T47D (cell line): ENCODE data around the gene RLN3.
A peak's percentile ranks its signal among the peaks of the same experiment; 100 is the strongest.

Experiments
- DNase-seq, 2 experiments: peaks; one replicate each; pipeline versions ENCODE4 v3.0.0 to v3.0.0-alpha.2; 2011 to 2012; ENCODE audit warnings: low read depth in 1 of 2, low spot score in 1 of 2
- JUND ChIP-seq: IDR thresholded peaks from 2 replicates; pipeline ENCODE4 v1.6.1; 2012; ENCODE audit warnings: low read depth
- in situ Hi-C: cut with HindIII; loops from 2 replicates; pipeline ENCODE4 v1.10.0; 2016; ENCODE audit warnings: low sequenced_read_pairs, low pct_unique_long_range_greater_than_20kb

The RLN3 gene

DNA sequence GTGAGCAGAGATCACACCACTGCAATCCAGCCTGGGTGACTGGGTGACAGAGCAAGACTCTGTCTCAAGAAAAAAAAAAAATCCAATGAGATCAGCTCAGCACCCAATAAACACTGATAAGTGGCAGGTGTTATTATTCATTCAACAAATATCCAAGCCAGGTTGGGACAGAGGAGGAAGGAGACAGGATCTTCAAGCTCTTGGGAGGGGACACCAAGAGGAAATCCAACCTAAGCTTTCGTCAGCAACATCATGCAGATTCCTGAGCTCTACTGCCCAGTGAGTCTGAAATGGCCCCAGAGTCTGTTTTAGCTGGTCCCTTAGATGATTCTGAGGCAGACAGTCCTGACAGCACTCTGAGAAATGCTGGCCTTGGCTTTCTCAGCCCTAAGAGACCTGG is 29.5 kb upstream of the RLN3 start:
- no peak for TF ChIP-seq JUND
- in situ Hi-C loops: no loop called here
- no peak for DNase-seq

DNA sequence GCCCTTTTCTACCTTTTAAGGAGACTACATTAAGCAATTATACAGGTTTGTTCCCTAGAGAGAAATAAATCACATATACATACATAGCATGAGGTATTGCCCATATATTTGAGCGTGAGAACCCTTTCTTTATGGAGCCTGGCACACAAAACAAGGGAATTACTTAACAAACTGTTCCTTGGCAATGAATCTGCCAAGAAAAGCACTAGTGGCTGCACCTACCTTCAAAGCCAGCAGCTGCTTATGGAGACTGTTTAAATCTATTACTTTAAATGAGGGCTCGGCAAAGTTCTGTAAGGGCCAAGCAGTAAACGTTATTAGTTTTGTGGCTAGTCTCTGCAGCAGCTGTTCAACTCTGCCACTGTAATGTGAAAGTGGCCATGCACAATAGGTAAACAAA is 28.9 kb upstream of the RLN3 start:
- in situ Hi-C loops: no loop called here
- DNase-seq: no peak
- TF ChIP-seq JUND: no peak

DNA sequence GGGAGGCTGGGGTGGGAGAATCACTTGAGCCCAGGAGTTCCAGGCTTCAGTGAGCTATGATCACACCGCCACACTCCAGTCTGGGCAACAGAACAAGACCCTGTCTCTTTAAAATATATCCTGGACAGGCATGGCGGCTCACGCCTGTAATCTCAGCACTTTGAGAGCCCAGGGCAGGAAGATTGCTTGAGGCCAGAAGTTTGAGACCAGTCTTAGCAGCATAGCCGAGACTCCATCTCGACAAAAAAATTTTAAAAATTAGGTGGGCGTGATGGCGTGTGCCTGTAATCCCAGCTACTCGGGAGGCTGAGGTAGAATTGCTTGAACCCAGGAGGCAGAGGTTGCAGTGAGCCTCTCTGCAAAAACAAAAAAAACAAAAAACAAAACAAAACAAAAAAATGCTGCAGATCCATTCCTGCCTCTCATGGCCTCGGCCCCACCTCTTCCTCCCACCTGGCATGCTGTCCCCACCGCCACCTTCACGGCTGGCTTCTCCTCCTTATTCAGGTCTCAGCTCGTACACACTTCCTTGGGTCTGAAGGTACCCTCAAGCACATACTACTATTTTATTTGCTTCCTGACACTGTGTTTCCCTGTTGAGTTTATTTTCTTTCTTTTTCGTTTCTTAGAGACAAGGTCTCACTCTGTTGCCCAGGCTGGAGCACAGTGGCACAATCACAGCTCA is 27.1 kb upstream of the RLN3 start:
- DNase-seq: no peak
- TF ChIP-seq JUND: no peak
- in situ Hi-C loops: no loop called here

DNA sequence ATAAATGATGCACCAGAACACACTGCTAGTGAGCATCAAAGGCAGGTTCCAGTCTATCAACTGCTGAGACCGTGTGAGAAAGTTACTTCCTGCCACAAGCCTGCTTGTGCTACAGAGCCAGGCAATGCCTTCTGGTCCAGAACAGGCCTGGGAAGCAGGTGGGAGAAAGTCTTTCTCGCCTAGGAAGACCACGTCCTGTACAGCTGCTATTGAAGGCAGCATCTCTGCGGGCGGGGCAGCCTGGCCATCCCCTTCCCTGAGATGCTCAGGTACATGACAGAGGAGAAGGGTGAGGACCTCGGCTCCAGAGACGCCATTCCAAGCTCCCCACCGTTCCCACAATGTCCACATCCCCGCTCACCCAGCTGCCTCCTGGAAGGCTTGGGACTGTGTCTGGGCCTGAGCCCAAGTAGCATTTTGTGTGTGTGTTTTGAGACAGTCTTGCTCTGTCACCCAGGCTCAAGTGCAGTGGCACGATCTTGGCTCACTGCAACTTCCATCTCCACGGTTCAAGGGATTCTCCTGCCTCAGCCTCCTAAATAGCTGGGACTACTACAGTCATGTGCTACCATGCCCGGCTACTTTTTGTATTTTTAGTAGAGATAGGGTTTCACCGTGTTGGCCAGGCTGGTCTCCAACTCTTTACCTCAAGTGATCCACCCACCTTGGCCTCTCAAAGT is 25.2 kb upstream of the RLN3 start:
- no peak for TF ChIP-seq JUND
- in situ Hi-C loops: no loop called here
- DNase-seq: no peak

DNA sequence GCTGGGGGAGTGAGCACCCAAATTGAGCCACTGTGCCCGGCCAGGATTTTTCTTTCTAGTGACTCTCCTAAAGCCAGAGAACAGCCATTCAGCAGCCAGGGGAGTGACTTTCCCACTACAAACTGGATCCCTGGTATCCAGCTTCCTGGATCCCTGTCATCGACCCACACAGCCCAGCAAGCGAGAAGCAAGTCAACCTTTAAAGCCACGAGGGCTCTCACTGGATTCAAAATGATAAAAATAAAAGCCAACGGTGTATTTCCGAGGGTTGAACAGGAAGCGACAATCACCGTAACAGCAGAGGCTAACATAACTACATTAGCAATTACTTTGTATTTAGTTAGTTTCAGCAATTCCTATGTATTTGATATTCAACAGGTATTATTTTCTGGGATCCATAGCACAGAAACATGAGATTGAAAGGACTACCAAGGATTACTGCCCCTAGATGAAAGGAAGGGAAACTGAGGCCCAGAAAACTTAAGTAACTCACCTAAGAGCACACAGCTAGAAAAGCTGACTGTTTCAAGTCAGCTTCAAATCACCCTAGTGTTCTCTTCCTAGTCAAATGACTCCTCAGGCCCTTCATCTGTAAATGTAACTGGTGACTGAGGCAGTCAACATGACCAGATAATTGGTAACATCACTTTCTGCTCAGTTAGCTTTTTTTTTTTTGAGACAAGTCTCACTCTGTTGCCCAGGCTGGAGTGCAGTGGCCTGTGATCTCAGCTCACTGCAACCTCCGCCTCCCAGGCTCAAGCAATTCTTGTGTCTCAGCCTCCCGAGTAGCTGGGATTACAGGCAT is 24.5 kb upstream of the RLN3 start:
- in situ Hi-C loops: no loop called here
- no peak for DNase-seq
- no peak for TF ChIP-seq JUND

DNA sequence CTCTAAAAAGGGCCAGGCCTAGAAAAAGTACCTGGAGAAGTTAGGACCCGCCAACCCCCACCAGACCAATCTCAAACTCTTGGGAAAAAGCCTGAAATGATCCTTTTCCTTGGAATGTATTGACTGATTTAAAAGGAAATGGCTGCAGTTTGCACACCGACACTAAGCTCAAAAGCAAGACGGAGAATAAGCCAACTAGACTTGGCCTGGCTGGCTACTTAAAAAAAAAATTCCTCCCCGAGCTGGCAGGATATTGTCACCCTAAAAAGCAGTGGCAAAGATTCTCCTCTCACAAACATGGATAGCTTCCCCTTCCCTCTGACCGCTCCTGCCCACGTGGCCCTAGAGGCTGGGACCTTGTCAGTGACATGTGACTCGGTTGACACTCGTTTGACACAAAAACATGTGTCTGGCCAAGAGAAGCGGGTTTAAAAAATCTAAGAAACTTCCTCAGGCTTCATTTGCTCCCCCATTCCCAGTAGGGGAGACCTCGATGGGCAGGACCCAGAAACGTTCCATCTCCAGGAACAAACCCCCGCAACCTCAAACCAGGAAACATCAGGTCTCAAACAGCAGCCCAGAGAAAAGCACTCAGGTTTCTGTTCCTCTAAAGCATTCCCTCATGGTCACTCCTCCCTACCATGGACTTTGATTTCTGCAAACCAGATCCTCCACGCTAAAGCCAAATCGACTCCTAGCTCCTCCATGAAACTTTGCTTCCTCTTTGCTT is 23.2 kb upstream of the RLN3 start:
- no peak for TF ChIP-seq JUND

DNA sequence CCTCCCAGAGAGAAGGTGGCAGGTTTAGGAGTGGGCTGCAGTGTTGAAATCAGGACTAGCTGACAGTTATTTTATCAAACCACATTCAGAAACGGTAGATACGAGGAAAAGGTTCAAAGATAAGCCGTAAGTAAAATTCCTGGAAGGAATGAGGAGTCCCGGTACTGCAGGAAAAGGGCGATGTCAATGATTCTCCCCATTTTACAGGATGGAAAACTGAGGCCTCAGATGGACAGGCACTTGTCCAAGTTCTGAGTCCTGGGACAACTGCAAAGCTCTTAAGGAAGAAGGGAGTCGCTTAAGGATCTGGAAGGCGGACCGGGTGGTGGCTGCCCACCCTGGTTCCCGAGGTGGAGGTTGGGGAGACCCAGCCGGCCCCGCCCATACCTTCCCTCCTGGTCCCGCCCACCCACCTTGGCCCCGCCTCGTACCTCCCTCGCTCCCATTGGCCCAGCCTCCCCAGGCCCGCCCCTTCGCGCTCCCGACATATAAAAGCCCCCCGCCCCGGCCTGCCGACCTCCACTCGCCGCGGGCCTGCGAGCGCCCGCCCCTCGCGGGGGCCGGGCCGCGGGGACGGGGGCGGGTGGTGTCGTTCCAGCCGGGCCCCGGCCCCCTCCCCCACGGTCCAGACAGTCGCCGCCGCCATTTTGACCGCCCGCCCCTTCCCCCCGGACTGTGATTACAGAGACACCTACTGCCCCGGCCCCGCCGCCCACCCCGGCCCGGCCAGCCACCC is 22.4 kb upstream of the RLN3 start:
- DNase-seq: peak in 1 of 2 experiments; percentile 89
- in situ Hi-C loops: no loop called here
- no peak for TF ChIP-seq JUND

More for the DNA sequence above, 23.2 kb upstream of the RLN3 start:
- in situ Hi-C loops: no loop called here
- no peak for DNase-seq

DNA sequence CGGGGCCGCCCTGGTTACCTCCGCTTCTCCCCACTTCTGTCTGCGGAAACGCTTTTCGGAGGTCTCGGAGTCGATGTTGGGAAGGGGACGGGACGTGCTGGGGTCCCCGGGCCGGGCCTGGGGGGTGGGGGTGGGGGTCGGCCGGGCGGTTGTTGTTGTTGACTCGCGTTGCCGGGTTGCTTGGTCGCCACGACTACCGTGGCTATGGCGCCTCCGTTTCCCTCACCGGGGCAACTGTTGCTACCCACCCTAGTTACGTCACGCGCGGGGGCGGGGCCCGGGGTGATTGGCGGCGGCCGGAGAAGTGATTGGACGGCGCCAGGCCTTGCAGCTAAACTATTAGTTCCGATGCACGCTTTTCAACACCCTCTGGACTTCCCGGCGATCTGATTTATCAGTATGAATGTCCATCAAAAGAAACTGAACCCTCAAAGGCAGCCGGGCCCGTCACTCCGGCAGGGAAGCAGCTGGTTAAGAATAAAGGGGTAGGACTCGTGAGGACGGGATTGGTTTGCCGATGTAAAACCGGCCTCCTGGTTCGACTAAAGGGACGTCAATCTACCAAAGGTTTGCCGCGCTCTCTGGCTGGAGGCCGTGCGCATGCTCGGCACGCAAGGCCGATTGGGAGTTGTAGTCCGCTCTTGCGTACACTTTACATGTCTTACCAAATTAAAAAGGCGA is 21.7 kb upstream of the RLN3 start, which contains the start of gene RFX1:
Gene RFX1, minus strand, starts transcription at position 236 of the 681 bp plus-strand sequence. CDS start 12,477 bp downstream, outside the sequence.
- peak; percentile 79 to 100 for DNase-seq
- TF ChIP-seq JUND: no peak
- in situ Hi-C loops: no loop called here

DNA sequence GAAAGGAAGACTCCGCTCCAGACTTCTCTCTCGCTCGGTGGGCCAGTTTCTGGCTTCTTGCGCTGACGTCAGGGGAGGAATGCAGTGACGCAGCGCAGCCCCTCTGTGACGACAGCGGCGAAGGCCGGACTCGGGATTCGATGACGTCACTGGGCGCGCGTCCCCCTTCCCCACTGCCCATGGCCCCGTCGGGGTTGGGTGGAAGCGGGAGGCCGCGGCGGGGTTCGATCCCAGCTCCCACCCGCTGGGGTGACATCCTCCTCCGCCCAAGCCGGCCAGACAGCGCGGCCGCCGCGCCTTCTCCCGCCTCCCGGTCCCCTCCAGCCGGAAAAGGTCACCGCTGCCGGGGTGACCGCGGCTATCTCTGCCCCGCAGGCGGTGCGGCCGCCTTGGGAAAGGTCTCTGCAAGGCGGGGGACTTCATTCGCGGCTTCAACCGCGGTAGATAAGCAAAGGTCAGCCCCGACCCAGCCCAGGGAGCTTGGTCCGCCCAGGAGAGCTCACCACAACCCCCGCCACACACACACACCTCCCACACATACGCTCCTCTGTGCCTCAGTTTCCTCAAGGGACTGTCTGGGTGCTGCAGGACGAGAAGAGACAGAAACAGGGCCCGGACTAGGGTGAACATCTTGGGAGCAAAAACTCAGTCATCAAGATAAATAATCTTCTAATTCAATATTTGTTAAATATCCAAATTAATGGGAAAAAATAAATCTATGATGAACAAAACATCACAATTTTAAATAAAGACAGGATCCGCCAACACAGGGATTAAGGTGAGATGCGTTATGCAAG is 21.0 kb upstream of the RLN3 start:
- in situ Hi-C loops: no loop called here
- DNase-seq: no peak
- no peak for TF ChIP-seq JUND

DNA sequence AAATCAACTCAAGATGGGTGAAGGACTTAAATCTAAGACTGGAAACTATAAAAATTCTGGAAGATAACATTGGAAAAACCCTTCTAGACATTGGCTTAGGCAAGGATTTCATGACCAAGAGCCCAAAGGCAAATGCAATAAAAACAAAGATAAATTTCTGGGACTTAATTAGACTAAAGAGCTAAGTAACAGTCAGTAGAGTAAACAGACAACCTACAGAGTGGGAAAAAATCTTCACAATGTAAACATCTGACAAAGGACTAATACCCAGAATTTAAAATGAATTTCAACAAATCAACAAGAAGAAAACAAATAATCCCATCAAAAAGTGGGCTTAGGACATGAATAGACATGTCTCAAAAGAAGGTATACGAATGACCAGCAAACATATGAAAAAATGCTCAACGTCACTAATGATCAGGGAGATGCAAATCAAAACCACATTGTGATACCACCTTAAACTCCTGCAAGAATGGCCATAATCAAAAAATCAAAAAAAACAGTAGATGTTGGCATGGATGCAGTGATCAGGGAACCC is 15.5 kb upstream of the RLN3 start:
- TF ChIP-seq JUND: no peak
- in situ Hi-C loops: no loop called here
- no peak for DNase-seq

DNA sequence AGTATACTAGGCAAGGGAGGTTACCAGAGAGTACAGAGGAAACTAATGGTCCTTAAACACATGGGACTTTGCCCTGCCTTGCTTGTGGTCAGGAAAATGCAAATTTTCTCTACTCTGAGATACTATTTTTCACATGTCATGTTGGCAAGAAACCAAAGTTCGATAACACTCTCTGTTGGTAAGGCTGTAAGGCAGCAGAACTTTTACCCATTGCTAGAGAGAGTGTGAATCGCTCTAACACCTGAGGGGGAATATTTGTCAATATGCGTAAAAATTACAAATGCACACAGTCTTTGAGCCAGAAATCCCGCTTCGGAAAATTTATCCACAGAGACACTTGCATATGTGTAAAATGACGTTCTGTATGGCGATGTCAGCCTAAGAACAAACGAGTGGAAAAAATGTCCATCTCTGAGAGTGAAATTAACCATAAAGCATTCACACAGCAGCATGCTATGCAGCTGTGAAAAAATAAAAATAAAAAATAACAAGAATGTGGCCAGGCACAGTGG is 12.4 kb upstream of the RLN3 start:
- no peak for TF ChIP-seq JUND
- in situ Hi-C loops: no loop called here
- DNase-seq: no peak
